Measurements from ENCODE around the gene DSCAML1. TPM values are rescaled to one million over a fixed set of nuclear protein-coding genes. Genes with fewer than 3 reads are reported as not detected.

The DSCAML1 gene
- total RNA-seq, 1 experiment from 2014 or later: 0.15 TPM

DNA sequence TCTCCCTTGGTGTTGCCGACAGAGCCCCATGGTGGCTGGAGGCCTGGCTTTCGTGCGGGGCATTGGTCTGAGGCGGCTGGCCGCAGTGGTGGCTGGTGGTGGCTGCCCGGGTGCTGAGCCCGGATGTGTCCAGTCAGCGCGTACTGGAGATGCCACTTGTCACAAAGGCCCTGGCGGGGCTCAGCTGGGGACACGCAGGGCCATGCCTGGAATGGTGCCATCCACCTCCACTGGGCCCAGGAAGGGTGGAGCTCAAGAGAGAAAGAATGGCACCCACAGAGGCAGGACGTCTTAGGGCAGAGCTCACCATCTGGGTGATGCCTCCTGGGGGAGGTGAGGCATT lies 376.9 kb downstream of the DSCAML1 start:
- no peak overlapping the region for H2BK5ac ChIP-seq (ENCODE audit: insufficient read length, low read length)
- Mint-ChIP-seq H3K4me1 (peaks cover 0 to 5% of the 10 kb centered on the region in 2 experiments; a peak in 2 of 4 replicates), H3K27me3 (ENCODE audit: low read depth) (peaks cover 14% of the 10 kb centered on the region), H3K4me3 (no peak overlapping the region), H3K9me3 (no peaks in the 10 kb centered on the region), H3K36me3 (ENCODE audit: insufficient read depth in 1 of 3, low read depth in 3 of 3) (no peaks in the 10 kb centered on the region; a peak in 1 of 7 replicates), H3K27ac (no peak overlapping the region)
- H3K18ac ChIP-seq (ENCODE audit: insufficient read length, low read depth, low read length): no peak overlapping the region
- no peak overlapping the region for H2AFZ ChIP-seq (ENCODE audit: low read length)
- no peaks in the 10 kb centered on the region for H3K27me3 ChIP-seq (ENCODE audit: insufficient read depth, low read length)
- no peak overlapping the region for H2AK5ac ChIP-seq (ENCODE audit: insufficient read length, low read length)
- H2BK120ac ChIP-seq (ENCODE audit: low read depth, low read length, poor library complexity, severe bottlenecking): no peak overlapping the region
- H3T11ph ChIP-seq (ENCODE audit: low read length): no peak overlapping the region
- no peaks in the 10 kb centered on the region for H4K20me1 ChIP-seq (ENCODE audit: control insufficient read depth, insufficient read depth, insufficient read length)
- H4K8ac ChIP-seq (replicated peaks; ENCODE audit: insufficient read length, low read depth, low read length): no peak overlapping the region
- H3K4me2 ChIP-seq (ENCODE audit: insufficient read depth, insufficient read length, low read length): no peak overlapping the region
- H2BK20ac ChIP-seq (ENCODE audit: low read depth, low read length, poor library complexity, severe bottlenecking): no peak overlapping the region
- no peak for DNase-seq
- H3K23me2 ChIP-seq (ENCODE audit: insufficient read length, low read depth, low read length, poor library complexity, severe bottlenecking): no peaks in the 10 kb centered on the region
- TF ChIP-seq, protein P1, sequence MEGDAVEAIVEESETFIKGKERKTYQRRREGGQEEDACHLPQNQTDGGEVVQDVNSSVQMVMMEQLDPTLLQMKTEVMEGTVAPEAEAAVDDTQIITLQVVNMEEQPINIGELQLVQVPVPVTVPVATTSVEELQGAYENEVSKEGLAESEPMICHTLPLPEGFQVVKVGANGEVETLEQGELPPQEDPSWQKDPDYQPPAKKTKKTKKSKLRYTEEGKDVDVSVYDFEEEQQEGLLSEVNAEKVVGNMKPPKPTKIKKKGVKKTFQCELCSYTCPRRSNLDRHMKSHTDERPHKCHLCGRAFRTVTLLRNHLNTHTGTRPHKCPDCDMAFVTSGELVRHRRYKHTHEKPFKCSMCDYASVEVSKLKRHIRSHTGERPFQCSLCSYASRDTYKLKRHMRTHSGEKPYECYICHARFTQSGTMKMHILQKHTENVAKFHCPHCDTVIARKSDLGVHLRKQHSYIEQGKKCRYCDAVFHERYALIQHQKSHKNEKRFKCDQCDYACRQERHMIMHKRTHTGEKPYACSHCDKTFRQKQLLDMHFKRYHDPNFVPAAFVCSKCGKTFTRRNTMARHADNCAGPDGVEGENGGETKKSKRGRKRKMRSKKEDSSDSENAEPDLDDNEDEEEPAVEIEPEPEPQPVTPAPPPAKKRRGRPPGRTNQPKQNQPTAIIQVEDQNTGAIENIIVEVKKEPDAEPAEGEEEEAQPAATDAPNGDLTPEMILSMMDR (conservative IDR thresholded peaks at IDR 0.05): no peak
- no peak overlapping the region for H2BK12ac ChIP-seq (ENCODE audit: insufficient read length, low read depth, low read length)
- no peak overlapping the region for H3K23ac ChIP-seq (ENCODE audit: insufficient read length, low read depth, low read length)
- H3K79me2 ChIP-seq (ENCODE audit: insufficient read depth, low read length): no peaks in the 10 kb centered on the region
- no peak overlapping the region for H3K56ac ChIP-seq (ENCODE audit: insufficient read length, low read depth, low read length)
- H3K9me3 ChIP-seq (ENCODE audit: control insufficient read depth, low read depth, low read length): no peaks in the 10 kb centered on the region
- no peak overlapping the region for H3K9ac ChIP-seq (ENCODE audit: extremely low read depth, insufficient read length, low read length)
- no peaks in the 10 kb centered on the region for H3K4me1 ChIP-seq (ENCODE audit: insufficient read depth, low read length)
- no CpG with 5 or more reads among the region's 12 CpGs for WGBS (ENCODE audit: extremely low coverage, insufficient read length, low lambda C conversion rate)
- no peak overlapping the region for H4K5ac ChIP-seq (ENCODE audit: insufficient read length, low read depth, low read length)
- H3K4ac ChIP-seq (ENCODE audit: low read depth, low read length): no peak overlapping the region
- no peak overlapping the region for H4K91ac ChIP-seq (ENCODE audit: insufficient read length, low read depth, low read length)
- H2BK15ac ChIP-seq (ENCODE audit: low read depth, low read length): no peak overlapping the region
- no peak overlapping the region; the same call in 1 of the 2 replicates for H3K14ac ChIP-seq (ENCODE audit: insufficient read depth, low read length)
- no peaks in the 10 kb centered on the region for H3K79me1 ChIP-seq (ENCODE audit: insufficient read depth, low read depth, low read length, poor library complexity, severe bottlenecking)
- H3K27ac ChIP-seq (ENCODE audit: insufficient read length, low read depth, low read length): no peak overlapping the region

All from H9 (cell line).